ENCODE data around the gene NKAIN4.

DNA sequence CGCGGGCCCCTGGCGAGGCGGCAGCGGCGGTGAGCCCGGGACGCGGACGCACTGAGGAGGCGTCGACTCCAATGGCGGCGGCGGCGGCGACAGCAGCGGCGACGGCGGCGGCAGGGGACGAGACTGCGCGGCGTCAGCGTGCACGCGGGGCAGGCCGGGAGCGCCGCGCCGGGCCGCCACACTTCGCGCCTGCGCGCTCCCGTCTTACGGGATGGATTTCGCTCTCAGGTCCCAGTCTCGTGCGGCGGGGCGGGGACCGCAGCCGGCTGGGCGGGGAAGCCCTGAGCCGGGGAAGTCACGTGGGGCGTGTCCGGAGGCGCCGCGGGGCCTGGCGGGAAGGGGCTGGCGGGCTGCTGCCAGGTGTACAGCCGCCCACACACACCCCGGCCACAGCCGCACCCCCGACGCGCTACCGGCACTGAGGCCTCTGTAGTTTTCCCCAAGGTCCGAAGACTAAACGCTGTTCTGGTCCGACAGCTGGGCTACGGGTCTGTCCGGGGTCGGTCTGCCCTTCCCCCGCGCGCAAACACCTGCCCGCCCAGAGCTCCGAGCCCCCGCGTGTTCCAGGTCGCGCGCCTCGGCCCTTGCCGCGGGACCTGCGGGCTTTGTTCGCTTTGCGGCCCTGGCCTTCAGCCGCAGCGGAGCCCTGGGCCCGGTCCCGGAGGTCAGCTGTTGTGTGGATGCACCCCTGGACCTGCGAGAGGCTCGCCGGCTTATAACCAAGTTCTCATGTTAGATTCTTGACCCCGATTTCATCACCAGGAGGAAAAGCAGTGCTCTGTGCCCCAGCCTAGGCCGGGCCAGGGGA, 38.0 kb downstream of the NKAIN4 start, which contains the start of gene YTHDF1:
- TF ChIP-seq, protein P1, sequence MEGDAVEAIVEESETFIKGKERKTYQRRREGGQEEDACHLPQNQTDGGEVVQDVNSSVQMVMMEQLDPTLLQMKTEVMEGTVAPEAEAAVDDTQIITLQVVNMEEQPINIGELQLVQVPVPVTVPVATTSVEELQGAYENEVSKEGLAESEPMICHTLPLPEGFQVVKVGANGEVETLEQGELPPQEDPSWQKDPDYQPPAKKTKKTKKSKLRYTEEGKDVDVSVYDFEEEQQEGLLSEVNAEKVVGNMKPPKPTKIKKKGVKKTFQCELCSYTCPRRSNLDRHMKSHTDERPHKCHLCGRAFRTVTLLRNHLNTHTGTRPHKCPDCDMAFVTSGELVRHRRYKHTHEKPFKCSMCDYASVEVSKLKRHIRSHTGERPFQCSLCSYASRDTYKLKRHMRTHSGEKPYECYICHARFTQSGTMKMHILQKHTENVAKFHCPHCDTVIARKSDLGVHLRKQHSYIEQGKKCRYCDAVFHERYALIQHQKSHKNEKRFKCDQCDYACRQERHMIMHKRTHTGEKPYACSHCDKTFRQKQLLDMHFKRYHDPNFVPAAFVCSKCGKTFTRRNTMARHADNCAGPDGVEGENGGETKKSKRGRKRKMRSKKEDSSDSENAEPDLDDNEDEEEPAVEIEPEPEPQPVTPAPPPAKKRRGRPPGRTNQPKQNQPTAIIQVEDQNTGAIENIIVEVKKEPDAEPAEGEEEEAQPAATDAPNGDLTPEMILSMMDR (optimal IDR thresholded peaks at IDR 0.05 in 1 of 3, IDR thresholded peaks at IDR 0.05 in 1 of 3, conservative IDR thresholded peaks at IDR 0.05 in 1 of 3; ENCODE audit: extremely low read depth in 1 of 3, insufficient read depth in 2 of 3, low read length in 3 of 3): no peak
- no peak for TF ChIP-seq EZH2 (IDR thresholded peaks at IDR 0.05; ENCODE audit: low read length)

Measured in keratinocyte (primary cell).